ENCODE results near the gene DDX5. TPM values are rescaled to one million over a fixed set of nuclear protein-coding genes. Genes with fewer than 3 reads are reported as not detected.
A peak's percentile ranks its signal among the peaks of the same experiment; 100 is the strongest.

DDX5 gene
- total and polyA plus RNA-seq, 2 donors (not counting 1 experiment from before 2014, with no cell fraction given) = 1,560 to 2,167 TPM

DNA sequence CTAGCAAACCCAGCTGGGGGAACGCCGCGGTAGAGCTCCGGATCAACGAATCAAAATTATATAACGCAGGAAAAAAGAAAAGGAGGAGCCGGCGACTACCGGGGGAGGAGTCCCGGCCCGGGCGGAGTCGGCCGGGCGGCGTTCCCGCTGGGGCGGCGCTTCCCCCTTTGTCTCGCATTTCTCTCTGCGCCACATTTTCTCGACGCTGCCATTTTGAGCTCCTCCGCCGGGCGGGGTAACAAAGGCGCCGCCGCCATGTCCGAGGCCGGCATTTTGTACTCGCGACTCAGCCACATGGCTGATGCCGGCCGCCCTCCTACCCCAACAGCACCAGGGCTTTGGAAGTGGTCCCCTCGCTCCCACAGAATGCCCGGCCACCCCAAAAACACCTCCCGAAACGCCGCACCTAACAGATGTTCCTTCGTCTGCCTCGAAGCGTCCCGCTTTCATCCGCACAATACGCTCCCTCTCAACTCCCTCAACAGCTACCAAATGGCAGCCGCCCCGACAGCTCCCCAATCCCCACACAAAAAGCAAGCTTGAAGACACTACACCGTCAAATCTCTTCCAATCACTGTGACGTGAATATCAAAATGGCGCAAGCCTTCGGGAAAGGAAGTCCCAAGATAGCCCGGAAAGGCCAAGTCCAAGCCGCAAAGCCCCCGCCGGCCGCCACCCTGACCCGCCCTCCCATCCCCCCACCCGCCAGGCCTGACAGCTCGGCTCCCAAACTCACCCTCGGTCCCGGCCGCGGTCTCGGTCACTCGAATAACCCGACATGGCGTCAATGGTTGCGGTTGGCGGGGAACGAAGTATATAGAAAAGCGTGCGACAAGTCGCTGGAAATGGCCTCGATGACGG, 519 bp downstream of the DDX5 start:
- Mint-ChIP-seq H3K4me3 (peak overlapping the region; percentile 97), H3K4me1 (peaks cover 59% of the 10 kb centered on the region), H3K9me3 (ENCODE audit: insufficient read depth) (no peaks in the 10 kb centered on the region), H3K27ac (peak overlapping the region; percentile 99), H3K27me3 (no peaks in the 10 kb centered on the region)
- TF ChIP-seq, protein P1, sequence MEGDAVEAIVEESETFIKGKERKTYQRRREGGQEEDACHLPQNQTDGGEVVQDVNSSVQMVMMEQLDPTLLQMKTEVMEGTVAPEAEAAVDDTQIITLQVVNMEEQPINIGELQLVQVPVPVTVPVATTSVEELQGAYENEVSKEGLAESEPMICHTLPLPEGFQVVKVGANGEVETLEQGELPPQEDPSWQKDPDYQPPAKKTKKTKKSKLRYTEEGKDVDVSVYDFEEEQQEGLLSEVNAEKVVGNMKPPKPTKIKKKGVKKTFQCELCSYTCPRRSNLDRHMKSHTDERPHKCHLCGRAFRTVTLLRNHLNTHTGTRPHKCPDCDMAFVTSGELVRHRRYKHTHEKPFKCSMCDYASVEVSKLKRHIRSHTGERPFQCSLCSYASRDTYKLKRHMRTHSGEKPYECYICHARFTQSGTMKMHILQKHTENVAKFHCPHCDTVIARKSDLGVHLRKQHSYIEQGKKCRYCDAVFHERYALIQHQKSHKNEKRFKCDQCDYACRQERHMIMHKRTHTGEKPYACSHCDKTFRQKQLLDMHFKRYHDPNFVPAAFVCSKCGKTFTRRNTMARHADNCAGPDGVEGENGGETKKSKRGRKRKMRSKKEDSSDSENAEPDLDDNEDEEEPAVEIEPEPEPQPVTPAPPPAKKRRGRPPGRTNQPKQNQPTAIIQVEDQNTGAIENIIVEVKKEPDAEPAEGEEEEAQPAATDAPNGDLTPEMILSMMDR (IDR thresholded peaks at IDR 0.05) = no peak
- TF ChIP-seq EZH2 (IDR thresholded peaks at IDR 0.05; ENCODE audit: borderline replicate concordance, insufficient read depth, low read depth, low read length, poor library complexity, severe bottlenecking) = no peak
- Histone ChIP-seq H3K27ac (ENCODE audit: low read length in 2 of 2) (peak overlapping the region; percentile 99 to 100), H3K36me3 (replicated peaks in 1 of 2; ENCODE audit: control extremely low read depth in 1 of 2, control insufficient read depth in 1 of 2, extremely low read depth in 1 of 2, insufficient read depth in 2 of 2, low read length in 1 of 2) (peaks cover 3 to 65% of the 10 kb centered on the region in 2 experiments), H3K9ac (ENCODE audit: low read length) (peak overlapping the region; percentile 100), H3K9me3 (ENCODE audit: control extremely low read depth in 1 of 3, control insufficient read depth in 2 of 3, insufficient read depth in 1 of 3, low read length in 2 of 3) (no peaks in the 10 kb centered on the region), H2AFZ (ENCODE audit: insufficient read depth, low read depth, low read length, poor library complexity, severe bottlenecking) (no peak overlapping the region), H3K27me3 (replicated peaks in 1 of 4; ENCODE audit: control extremely low read depth in 1 of 4, control insufficient read depth in 3 of 4, insufficient read depth in 4 of 4, low read length in 3 of 4) (no peaks in the 10 kb centered on the region), H3K4me1 (ENCODE audit: control insufficient read depth in 2 of 2, insufficient read depth in 2 of 2, low read length in 2 of 2) (peaks cover 31 to 32% of the 10 kb centered on the region in 2 donors), H3K4me3 (ENCODE audit: control extremely low read depth in 1 of 5, extremely low read depth in 1 of 5, insufficient read depth in 1 of 5, low read depth in 2 of 5, low read length in 4 of 5) (peak overlapping the region; percentile 97 to 100 (median 99)), H4K20me1 (ENCODE audit: control insufficient read depth, insufficient read depth, low read length, poor library complexity, severe bottlenecking) (peaks cover 72% of the 10 kb centered on the region), H3K79me2 (ENCODE audit: control insufficient read depth, insufficient read depth, low read length) (peaks cover 73% of the 10 kb centered on the region), H3K4me2 (replicated peaks; ENCODE audit: low read depth, low read length, poor library complexity, severe bottlenecking) (peak overlapping the region; percentile 83)
- intact Hi-C loops (cut with micrococcal nuclease) = loop anchor here (1.0 to 5.0 kb wide), 8 partner anchors 8 to 953 kb away; partner anchors contain the start of genes DCAF7, FTSJ3, LIMD2 and POLG2
- ATAC-seq (ENCODE audit: low read depth) (peak; percentile 31), DNase-seq (peak; percentile 94)
- CTCF ChIA-PET = interaction anchor here (0.8 to 5.5 kb wide), 7 partner anchors 9 to 184 kb away, joined by 3 to 125 read pairs (median 5); partner anchors contain the start of gene POLG2
- WGBS (ENCODE audit: insufficient coverage) = under 1% methylated on average over 62 of the region's 76 CpGs
- POLR2A ChIA-PET = interaction anchor here (0.5 to 3.7 kb wide), 20 partner anchors 9 to 804 kb away, joined by 3 to 97 read pairs (median 5); partner anchors contain the start of genes CCDC47, DDX42, GNA13 and ICAM2
